Fibroblast of lung (primary cell): Measurements from ENCODE around the gene PLCG1.

Experiments
- EZH2 ChIP-seq: IDR thresholded peaks from 2 replicates; pipeline ENCODE4 v1.5.1; 2012; ENCODE audit warnings: low read length, control low read depth, mild to moderate bottlenecking; ENCODE audit errors: missing control alignments
- TF ChIP-seq, protein P1 (sequence below), 2 donors: IDR thresholded peaks in 1 of 2; conservative IDR thresholded peaks in 1 of 2; 1 replicate in 1 of 2; 2 replicates in 1 of 2; pipeline ENCODE4 v1.5.1; 2011 to 2012; ENCODE audit warnings: low read length in 2 of 2, control low read depth in 1 of 2, inconsistent platforms in 1 of 2, low read depth in 1 of 2, mild to moderate bottlenecking in 1 of 2

- TF ChIP-seq, protein P1, sequence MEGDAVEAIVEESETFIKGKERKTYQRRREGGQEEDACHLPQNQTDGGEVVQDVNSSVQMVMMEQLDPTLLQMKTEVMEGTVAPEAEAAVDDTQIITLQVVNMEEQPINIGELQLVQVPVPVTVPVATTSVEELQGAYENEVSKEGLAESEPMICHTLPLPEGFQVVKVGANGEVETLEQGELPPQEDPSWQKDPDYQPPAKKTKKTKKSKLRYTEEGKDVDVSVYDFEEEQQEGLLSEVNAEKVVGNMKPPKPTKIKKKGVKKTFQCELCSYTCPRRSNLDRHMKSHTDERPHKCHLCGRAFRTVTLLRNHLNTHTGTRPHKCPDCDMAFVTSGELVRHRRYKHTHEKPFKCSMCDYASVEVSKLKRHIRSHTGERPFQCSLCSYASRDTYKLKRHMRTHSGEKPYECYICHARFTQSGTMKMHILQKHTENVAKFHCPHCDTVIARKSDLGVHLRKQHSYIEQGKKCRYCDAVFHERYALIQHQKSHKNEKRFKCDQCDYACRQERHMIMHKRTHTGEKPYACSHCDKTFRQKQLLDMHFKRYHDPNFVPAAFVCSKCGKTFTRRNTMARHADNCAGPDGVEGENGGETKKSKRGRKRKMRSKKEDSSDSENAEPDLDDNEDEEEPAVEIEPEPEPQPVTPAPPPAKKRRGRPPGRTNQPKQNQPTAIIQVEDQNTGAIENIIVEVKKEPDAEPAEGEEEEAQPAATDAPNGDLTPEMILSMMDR (conservative IDR thresholded peaks at IDR 0.05 in 1 of 2, IDR thresholded peaks at IDR 0.05 in 1 of 2; ENCODE audit: low read depth in 1 of 2, low read length in 2 of 2), result no peak
- no peak for TF ChIP-seq EZH2
These were observed 15.9 kb upstream of the PLCG1 start for GRCh38 chr20:41121399-41121798.
